TTC549 (cell line): ENCODE data around the gene CEACAM8.
"Not testable (repeated sequence)": the region's sequence is repeated elsewhere in the genome, so short reads cannot be mapped to it uniquely, and the experiment has no call there.

ENCODE experiments used
- FAIRE-seq: peaks from 2 replicates; lab custom pipeline; 2012; peaks lifted over from hg19 to GRCh38; lab: Jason Lieb, UNC

CEACAM8 gene

DNA sequence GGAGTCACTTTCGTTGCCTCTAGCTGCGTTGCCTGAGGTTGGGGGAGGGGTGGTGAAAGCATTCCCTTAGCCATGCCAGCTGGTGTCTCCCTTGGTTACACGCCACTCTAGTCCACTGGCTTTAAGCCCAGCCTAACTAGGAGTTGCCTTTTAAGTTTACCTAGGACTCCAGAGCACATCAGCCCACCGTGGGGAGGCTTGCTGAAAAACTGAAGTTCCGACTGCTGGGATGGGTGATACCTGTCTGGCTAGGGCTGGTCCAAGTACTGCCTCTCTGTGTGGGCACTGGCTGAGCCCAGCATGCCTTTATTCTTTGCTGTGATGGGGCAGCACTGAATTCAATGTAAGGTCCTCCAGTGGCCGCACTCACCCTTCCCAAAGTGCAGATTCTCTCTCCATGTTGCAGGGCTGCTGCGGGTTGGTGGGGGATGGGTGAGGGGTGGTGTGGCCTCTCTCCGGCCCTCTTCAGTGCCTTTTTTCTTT, 54.6 kb downstream of the CEACAM8 start:
- FAIRE-seq: no peak

- no peak for FAIRE-seq
Measured at GRCh38 chr19:42538841-42539709, 55.6 kb downstream of the CEACAM8 start.

- not testable (repeated sequence) for FAIRE-seq
Measured at GRCh38 chr19:42535276-42535675, 59.4 kb downstream of the CEACAM8 start.

GRCh38 chr19:42534391-42534790, 60.3 kb downstream of the CEACAM8 start:
- no peak for FAIRE-seq

- FAIRE-seq: no peak
Measured at GRCh38 chr19:42532891-42533290, 61.8 kb downstream of the CEACAM8 start.

DNA sequence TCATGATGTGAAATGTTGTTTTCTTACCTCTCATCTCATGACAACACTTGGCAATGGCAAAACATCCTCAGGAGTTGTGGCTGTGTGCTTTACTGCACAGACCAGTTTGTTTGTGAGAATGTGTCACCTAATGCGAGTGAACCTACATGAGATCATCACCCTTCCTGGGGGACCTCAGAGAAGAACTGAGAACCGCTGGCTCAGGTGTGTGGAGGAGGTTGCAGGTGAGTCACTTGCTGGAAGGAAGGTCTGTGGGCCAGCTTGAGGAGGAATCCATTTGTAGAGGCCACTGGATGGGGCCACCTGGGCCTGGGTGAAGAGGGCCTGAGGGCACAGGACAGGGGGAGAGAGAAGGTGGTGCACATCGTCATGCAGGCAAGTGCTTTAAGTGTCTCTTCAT, 63.4 kb downstream of the CEACAM8 start:
- FAIRE-seq: no peak
